SJCRH30 (cell line): ENCODE results near the gene TTI1. TPM values are rescaled to one million over a fixed set of nuclear protein-coding genes. Genes with fewer than 3 reads are reported as not detected.
A peak's percentile ranks its signal among the peaks of the same experiment; 100 is the strongest.

Experiments
- DNase-seq, 2 experiments: peaks; one replicate each; pipeline ENCODE4 v3.0.0-alpha.2; 2015 to 2020
- H3K27ac ChIP-seq: fragments of 250-450 bp; sonication (Bioruptor Pico); 2 replicates; pipeline ENCODE4 v1.5.1; 2020; ENCODE audit warnings: mild to moderate bottlenecking, moderate library complexity
- H3K27me3 ChIP-seq: fragments of 250-450 bp; sonication (Bioruptor Pico); 2 replicates; pipeline ENCODE4 v1.5.1; 2020; ENCODE audit warnings: mild to moderate bottlenecking, moderate library complexity
- H3K36me3 ChIP-seq: fragments of 250-450 bp; sonication (Bioruptor Pico); 2 replicates; pipeline ENCODE4 v1.5.1; 2020; ENCODE audit warnings: mild to moderate bottlenecking, moderate library complexity
- H3K4me1 ChIP-seq: fragments of 250-450 bp; sonication (Bioruptor Pico); 2 replicates; pipeline ENCODE4 v1.5.1; 2020; ENCODE audit warnings: mild to moderate bottlenecking, moderate library complexity
- H3K4me3 ChIP-seq: fragments of 250-450 bp; sonication (Bioruptor Pico); 2 replicates; pipeline ENCODE4 v1.5.1; 2020; ENCODE audit warnings: mild to moderate bottlenecking, moderate library complexity
- H3K9me3 ChIP-seq: fragments of 250-450 bp; sonication (Bioruptor Pico); replicated peaks from 2 replicates; pipeline ENCODE4 v1.5.1; 2020; ENCODE audit warnings: mild to moderate bottlenecking, moderate library complexity
- total RNA-seq: library from RNA; depleted of rRNA; stranded (reverse); fragments of >200 nt; shearing (Covaris generic); gene quantifications from 2 replicates; pipeline ENCODE4 v1.2.3, GENCODE V29; 2014; rRNA removed

Gene TTI1
- total RNA-seq = 57.5 and 66.0 TPM in 2 replicates

GRCh38 chr20:38033330-38034107, at the start of gene TTI1, which contains the start of gene RPRD1B:
TTI1 (minus strand) TSS chr20:38033456; CDS start chr20:38013816, 19,640 bp downstream.
RPRD1B (plus strand) TSS chr20:38033746; CDS start chr20:38033948, 202 bp downstream.
- H3K27ac ChIP-seq = peak within 1 kb of the TSS; percentile 88

GRCh38 chr20:38082894-38083293, 49.6 kb upstream of the TTI1 start:
- DNase-seq = no peak
- Histone ChIP-seq H3K4me3 (no peak overlapping the region), H3K9me3 (peaks cover 10% of the 10 kb centered on the region), H3K27me3 (no peaks in the 10 kb centered on the region), H3K4me1 (peaks cover 9% of the 10 kb centered on the region; the same call in 1 of the 2 replicates), H3K36me3 (peaks cover 71% of the 10 kb centered on the region), H3K27ac (no peak overlapping the region)

More at GRCh38 chr20:38033330-38034107, at the start of gene TTI1, which contains the start of gene RPRD1B:
- no peaks in the 10 kb centered on the region for H3K9me3 ChIP-seq
- H3K27me3 ChIP-seq = no peaks in the 10 kb centered on the region
- H3K36me3 ChIP-seq = peaks cover 19% of the 10 kb centered on the region
- peak; percentile 96 to 98 for DNase-seq
- peak within 1 kb of the TSS; percentile 79 for H3K4me3 ChIP-seq
- H3K4me1 ChIP-seq = peaks cover 14% of the 10 kb centered on the region

GRCh38 chr20:38081575-38081974, 48.3 kb upstream of the TTI1 start:
- Histone ChIP-seq H3K4me1 (peaks cover 9% of the 10 kb centered on the region; the same call in 1 of the 2 replicates), H3K27me3 (no peaks in the 10 kb centered on the region), H3K4me3 (no peak overlapping the region)

GRCh38 chr20:38079353-38079752, 46.1 kb upstream of the TTI1 start:
- Histone ChIP-seq H3K4me3 (no peak overlapping the region), H3K9me3 (peaks cover 10% of the 10 kb centered on the region), H3K36me3 (peaks cover 66% of the 10 kb centered on the region), H3K4me1 (peaks cover 14% of the 10 kb centered on the region), H3K27me3 (no peaks in the 10 kb centered on the region), H3K27ac (no peak overlapping the region)
- no peak for DNase-seq

More at GRCh38 chr20:38081575-38081974, 48.3 kb upstream of the TTI1 start:
- H3K36me3 ChIP-seq = peaks cover 68% of the 10 kb centered on the region
- no peak for DNase-seq
- no peak overlapping the region for H3K27ac ChIP-seq
- H3K9me3 ChIP-seq = peaks cover 10% of the 10 kb centered on the region

- Histone ChIP-seq H3K9me3 (peaks cover 10% of the 10 kb centered on the region), H3K4me3 (no peak overlapping the region), H3K36me3 (peaks cover 78% of the 10 kb centered on the region), H3K27ac (no peak overlapping the region), H3K4me1 (peaks cover 14% of the 10 kb centered on the region), H3K27me3 (no peaks in the 10 kb centered on the region)
- no peak for DNase-seq
These were observed 44.8 kb upstream of the TTI1 start for GRCh38 chr20:38078084-38078483.

GRCh38 chr20:38076548-38076947, 43.3 kb upstream of the TTI1 start:
- H3K27me3 ChIP-seq = no peaks in the 10 kb centered on the region
- H3K4me1 ChIP-seq = peaks cover 16% of the 10 kb centered on the region
- no peak for DNase-seq
- no peak overlapping the region for H3K4me3 ChIP-seq
- H3K9me3 ChIP-seq = peaks cover 17% of the 10 kb centered on the region
- no peak overlapping the region for H3K27ac ChIP-seq
- peaks cover 78% of the 10 kb centered on the region for H3K36me3 ChIP-seq

- H3K36me3 ChIP-seq = peaks cover 78% of the 10 kb centered on the region
- DNase-seq = peak in 1 of 2 experiments; percentile 34
- peaks cover 16% of the 10 kb centered on the region for H3K4me1 ChIP-seq
- no peak overlapping the region for H3K4me3 ChIP-seq
- no peak overlapping the region for H3K27ac ChIP-seq
- H3K27me3 ChIP-seq = no peaks in the 10 kb centered on the region
- H3K9me3 ChIP-seq = peaks cover 17% of the 10 kb centered on the region
These were observed 42.1 kb upstream of the TTI1 start for GRCh38 chr20:38075161-38075998.

- H3K9me3 ChIP-seq = peaks cover 13% of the 10 kb centered on the region
- H3K27me3 ChIP-seq = no peaks in the 10 kb centered on the region
- DNase-seq = peak; percentile 58 to 85
- H3K4me1 ChIP-seq = peaks cover 16% of the 10 kb centered on the region
- no peak overlapping the region for H3K27ac ChIP-seq
- no peak overlapping the region for H3K4me3 ChIP-seq
- H3K36me3 ChIP-seq = peaks cover 78% of the 10 kb centered on the region
These were observed 40.2 kb upstream of the TTI1 start for GRCh38 chr20:38073307-38074071.

GRCh38 chr20:38072898-38073297, 39.6 kb upstream of the TTI1 start:
- Histone ChIP-seq H3K4me1 (peaks cover 18% of the 10 kb centered on the region), H3K27ac (no peak overlapping the region)

GRCh38 chr20:38067717-38068365, 34.6 kb upstream of the TTI1 start:
- DNase-seq = peak; percentile 66 to 89
- peaks cover 100% of the 10 kb centered on the region for H3K36me3 ChIP-seq
- peak overlapping the region; percentile 37 for H3K27ac ChIP-seq

More at GRCh38 chr20:38072898-38073297, 39.6 kb upstream of the TTI1 start:
- Histone ChIP-seq H3K27me3 (no peaks in the 10 kb centered on the region), H3K36me3 (peaks cover 83% of the 10 kb centered on the region), H3K9me3 (peaks cover 13% of the 10 kb centered on the region), H3K4me3 (no peak overlapping the region)
- no peak for DNase-seq

GRCh38 chr20:38066969-38067716, 33.9 kb upstream of the TTI1 start:
- Histone ChIP-seq H3K9me3 (peaks cover 6% of the 10 kb centered on the region), H3K27ac (peak overlapping the region; percentile 37), H3K27me3 (no peaks in the 10 kb centered on the region), H3K4me1 (peaks cover 15% of the 10 kb centered on the region), H3K36me3 (peaks cover 98% of the 10 kb centered on the region), H3K4me3 (no peak overlapping the region)
- DNase-seq = no peak

More at GRCh38 chr20:38067717-38068365, 34.6 kb upstream of the TTI1 start:
- H3K4me3 ChIP-seq = no peak overlapping the region
- H3K4me1 ChIP-seq = peaks cover 15% of the 10 kb centered on the region
- H3K27me3 ChIP-seq = no peaks in the 10 kb centered on the region
- peaks cover 12% of the 10 kb centered on the region for H3K9me3 ChIP-seq

- Histone ChIP-seq H3K27ac (no peak overlapping the region), H3K27me3 (no peaks in the 10 kb centered on the region), H3K4me1 (peaks cover 15% of the 10 kb centered on the region), H3K4me3 (no peak overlapping the region), H3K36me3 (peaks cover 98% of the 10 kb centered on the region), H3K9me3 (no peaks in the 10 kb centered on the region)
- no peak for DNase-seq
These were observed 32.6 kb upstream of the TTI1 start for GRCh38 chr20:38065764-38066375.
